Measurements from ENCODE around the gene TTC39A. TPM values are rescaled to one million over a fixed set of nuclear protein-coding genes. Genes with fewer than 3 reads are reported as not detected.

The TTC39A gene
- total RNA-seq (2022) = 0.35 and 1.2 TPM in 2 replicates
- Bru-seq, nascent RNA = percentile 22 among the genes with signal in this experiment
- percentile 23 among the genes with signal in this experiment for BruChase-seq, experiment 1, labeled RNA remaining after a 6-hour chase
- BruChase-seq, experiment 2, labeled RNA remaining after a 2-hour chase = percentile 23 among the genes with signal in this experiment
- long read RNA-seq = 0 reads

DNA sequence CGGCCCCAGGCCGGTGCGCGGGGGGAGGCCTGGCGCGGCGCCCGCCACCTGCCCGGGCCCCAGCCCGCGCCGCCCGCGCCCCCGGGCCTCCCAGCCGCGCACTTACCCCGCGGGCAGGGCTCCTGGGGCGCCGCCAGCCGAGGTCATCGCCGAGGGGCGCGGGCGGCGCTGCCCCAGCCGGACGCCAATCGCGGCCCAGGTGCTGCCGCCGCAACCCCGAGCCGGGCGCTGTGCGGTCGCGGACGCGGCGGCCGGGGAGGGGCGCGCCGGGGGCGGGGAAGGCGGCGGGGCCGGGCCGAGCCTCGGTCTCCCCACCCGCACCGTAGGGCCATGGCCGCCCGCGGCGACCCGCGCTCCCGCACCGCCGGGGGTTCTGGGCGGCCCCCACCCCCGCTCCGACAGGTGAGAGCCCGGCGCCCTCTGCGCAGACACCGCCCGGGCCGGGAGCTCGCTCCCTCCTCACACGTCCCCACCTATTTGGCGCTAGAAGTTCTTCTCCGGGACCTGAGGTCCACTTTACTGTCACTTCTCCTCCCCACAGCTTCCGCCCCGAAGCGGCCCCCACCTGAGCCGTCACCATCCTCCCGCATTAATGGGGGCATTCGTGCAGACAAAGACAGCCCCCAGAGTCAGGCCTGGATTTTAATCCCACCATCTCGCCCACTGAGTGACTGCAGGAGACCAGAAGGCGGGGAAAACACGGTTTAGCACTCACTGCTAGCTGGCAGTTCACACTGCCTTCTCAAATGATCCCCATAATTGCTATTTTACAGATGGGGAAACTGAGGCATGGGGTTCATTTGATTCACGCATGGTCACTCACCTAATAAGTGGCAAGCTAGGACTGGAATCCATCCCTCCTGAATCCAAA is at the start of gene TTC39A:
TSS of gene TTC39A (minus strand) at position 232 of the 871 bp plus-strand sequence. CDS start at position 147, 85 bp downstream.
- intact Hi-C loops (cut with micrococcal nuclease) = no loop called here
- Mint-ChIP-seq H3K27ac (ENCODE audit: low read depth, unreplicated experiment) (peak within 1 kb of the TSS; percentile 26), H3K27me3 (ENCODE audit: insufficient read depth, unreplicated experiment) (no peaks in the 10 kb centered on the region), H3K9me3 (ENCODE audit: unreplicated experiment) (no peaks in the 10 kb centered on the region), H3K4me1 (ENCODE audit: insufficient read depth, unreplicated experiment) (peaks cover 13% of the 10 kb centered on the region), H3K4me3 (ENCODE audit: unreplicated experiment) (peak within 1 kb of the TSS; percentile 65), H3K36me3 (ENCODE audit: insufficient read depth, unreplicated experiment) (no peaks in the 10 kb centered on the region)
- POLR2A ChIA-PET = interaction anchor here (1.2 kb wide), 1 partner anchor 16 kb away, joined by 5 read pairs; no protein-coding TSS in a partner anchor
- BruUV-seq (replicated peaks) = no TSS peak
- CTCF ChIA-PET = interaction anchor here (1.5 kb wide), 1 partner anchor 10 kb away, joined by 5 read pairs; no protein-coding TSS in a partner anchor
- no peak for DNase-seq (ENCODE audit: unreplicated experiment)
- no peak for TF ChIP-seq CTCF (IDR thresholded peaks at IDR 0.05; ENCODE audit: unreplicated experiment)

GRCh38 chr1:51378871-51379270 is 48.5 kb upstream of the TTC39A start:
- no peak overlapping the region for H3K4me3 Mint-ChIP-seq (ENCODE audit: unreplicated experiment)
- ChIA-PET POLR2A (no interaction called here), CTCF (no interaction called here)
- H3K4me1 Mint-ChIP-seq (ENCODE audit: insufficient read depth, unreplicated experiment) = no peaks in the 10 kb centered on the region
- peaks cover 5% of the 10 kb centered on the region for H3K9me3 Mint-ChIP-seq (ENCODE audit: unreplicated experiment)
- H3K27ac Mint-ChIP-seq (ENCODE audit: low read depth, unreplicated experiment) = no peak overlapping the region
- no peaks in the 10 kb centered on the region for H3K27me3 Mint-ChIP-seq (ENCODE audit: insufficient read depth, unreplicated experiment)
- BruUV-seq (replicated peaks) = no TSS peak
- DNase-seq (ENCODE audit: unreplicated experiment) = no peak
- intact Hi-C loops (cut with micrococcal nuclease) = no loop called here
- H3K36me3 Mint-ChIP-seq (ENCODE audit: insufficient read depth, unreplicated experiment) = peaks cover 44% of the 10 kb centered on the region
- TF ChIP-seq CTCF (IDR thresholded peaks at IDR 0.05; ENCODE audit: unreplicated experiment) = no peak

- no peaks in the 10 kb centered on the region for H3K9me3 Mint-ChIP-seq (ENCODE audit: unreplicated experiment)
- intact Hi-C loops (cut with micrococcal nuclease) = no loop called here
- no peaks in the 10 kb centered on the region for H3K4me1 Mint-ChIP-seq (ENCODE audit: insufficient read depth, unreplicated experiment)
- no TSS peak for BruUV-seq (replicated peaks)
- POLR2A ChIA-PET = no interaction called here
- no peak for DNase-seq (ENCODE audit: unreplicated experiment)
- CTCF ChIA-PET = no interaction called here
- no peak overlapping the region for H3K27ac Mint-ChIP-seq (ENCODE audit: low read depth, unreplicated experiment)
- no peak for TF ChIP-seq CTCF (IDR thresholded peaks at IDR 0.05; ENCODE audit: unreplicated experiment)
- no peaks in the 10 kb centered on the region for H3K27me3 Mint-ChIP-seq (ENCODE audit: insufficient read depth, unreplicated experiment)
- H3K4me3 Mint-ChIP-seq (ENCODE audit: unreplicated experiment) = no peak overlapping the region
- peaks cover 42% of the 10 kb centered on the region for H3K36me3 Mint-ChIP-seq (ENCODE audit: insufficient read depth, unreplicated experiment)
These were observed 43.5 kb upstream of the TTC39A start for GRCh38 chr1:51373898-51374297.

GRCh38 chr1:51372561-51372960 is 42.2 kb upstream of the TTC39A start:
- Mint-ChIP-seq H3K36me3 (ENCODE audit: insufficient read depth, unreplicated experiment) (peaks cover 41% of the 10 kb centered on the region), H3K4me1 (ENCODE audit: insufficient read depth, unreplicated experiment) (no peaks in the 10 kb centered on the region), H3K27ac (ENCODE audit: low read depth, unreplicated experiment) (no peak overlapping the region), H3K9me3 (ENCODE audit: unreplicated experiment) (no peaks in the 10 kb centered on the region), H3K27me3 (ENCODE audit: insufficient read depth, unreplicated experiment) (no peaks in the 10 kb centered on the region), H3K4me3 (ENCODE audit: unreplicated experiment) (no peak overlapping the region)
- TF ChIP-seq CTCF (IDR thresholded peaks at IDR 0.05; ENCODE audit: unreplicated experiment) = no peak
- DNase-seq (ENCODE audit: unreplicated experiment) = no peak
- ChIA-PET CTCF (no interaction called here), POLR2A (interaction anchor here (0.7 kb wide), 1 partner anchor 13 kb away, joined by 3 read pairs; no protein-coding TSS in a partner anchor)
- no TSS peak for BruUV-seq (replicated peaks)
- intact Hi-C loops (cut with micrococcal nuclease) = no loop called here
